Endothelial cell of umbilical vein (primary cell): Measurements from ENCODE around the gene DDA1.

Experiments used
- GATA2 ChIP-seq: IDR thresholded peaks from 2 replicates; pipeline ENCODE4 v1.7.0; 2011; ENCODE audit warnings: low read depth, mild to moderate bottlenecking, moderate library complexity, mixed read lengths, low read length; ENCODE audit not compliant: insufficient read length, insufficient read depth
- POLR2A ChIP-seq: IDR thresholded peaks from 2 replicates; pipeline ENCODE4 v1.6.1; 2012; ENCODE audit warnings: low read depth, mild to moderate bottlenecking, control low read depth, low read length
- TF ChIP-seq, protein P1 (sequence below), 2 donors: IDR thresholded peaks; 1 replicate in 1 of 2; 2 replicates in 1 of 2; pipeline ENCODE4 v1.5.1; 2011; ENCODE audit warnings: low read length in 2 of 2, mild to moderate bottlenecking in 2 of 2, moderate library complexity in 2 of 2, control low read depth in 1 of 2, inconsistent platforms in 1 of 2, low read depth in 1 of 2; ENCODE audit not compliant: insufficient read depth in 1 of 2; ENCODE audit errors: extremely low read depth in 1 of 2
- TF ChIP-seq, protein P2 (sequence below): IDR thresholded peaks from 2 replicates; pipeline ENCODE4 v1.6.1; 2011; ENCODE audit not compliant: insufficient read depth, insufficient read length

DNA sequence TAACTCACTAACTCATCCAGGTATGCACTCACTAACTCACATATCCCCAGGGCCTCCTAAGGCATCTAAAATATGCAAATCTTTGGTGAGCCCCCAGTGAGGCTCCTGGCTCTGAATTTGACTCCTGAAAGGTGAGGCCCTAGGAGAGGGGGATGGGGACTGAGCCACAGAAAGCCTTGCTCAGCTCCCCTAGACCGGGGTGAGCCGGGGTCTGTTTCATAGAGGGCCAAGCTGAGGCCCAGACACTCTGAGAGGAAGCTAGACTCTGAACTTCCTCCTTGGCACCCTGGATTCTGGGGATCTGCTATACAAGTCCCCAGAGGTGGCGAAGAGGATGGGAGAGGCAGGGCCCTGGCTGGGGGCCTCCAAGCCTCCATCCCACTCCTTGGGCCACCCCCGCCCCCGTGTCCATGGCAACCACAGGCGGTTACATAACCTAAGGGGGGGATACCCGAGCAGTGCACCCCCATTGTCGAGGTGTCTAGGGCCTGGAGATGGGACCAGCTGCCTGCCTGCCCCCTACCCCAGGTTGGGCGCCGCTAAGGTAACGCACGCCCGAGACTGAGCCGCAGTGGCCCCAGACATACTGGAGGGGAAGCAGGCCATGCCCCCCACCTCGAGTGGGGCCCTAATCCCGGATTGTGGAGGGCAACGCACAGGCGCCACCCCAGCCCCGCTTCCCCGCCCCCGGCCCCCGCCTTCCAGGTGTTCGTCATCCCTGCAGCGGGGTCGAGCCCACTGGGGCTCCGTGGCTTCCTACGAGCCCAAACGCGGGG lies 6.8 kb upstream of the DDA1 start:
- TF ChIP-seq, protein P1, sequence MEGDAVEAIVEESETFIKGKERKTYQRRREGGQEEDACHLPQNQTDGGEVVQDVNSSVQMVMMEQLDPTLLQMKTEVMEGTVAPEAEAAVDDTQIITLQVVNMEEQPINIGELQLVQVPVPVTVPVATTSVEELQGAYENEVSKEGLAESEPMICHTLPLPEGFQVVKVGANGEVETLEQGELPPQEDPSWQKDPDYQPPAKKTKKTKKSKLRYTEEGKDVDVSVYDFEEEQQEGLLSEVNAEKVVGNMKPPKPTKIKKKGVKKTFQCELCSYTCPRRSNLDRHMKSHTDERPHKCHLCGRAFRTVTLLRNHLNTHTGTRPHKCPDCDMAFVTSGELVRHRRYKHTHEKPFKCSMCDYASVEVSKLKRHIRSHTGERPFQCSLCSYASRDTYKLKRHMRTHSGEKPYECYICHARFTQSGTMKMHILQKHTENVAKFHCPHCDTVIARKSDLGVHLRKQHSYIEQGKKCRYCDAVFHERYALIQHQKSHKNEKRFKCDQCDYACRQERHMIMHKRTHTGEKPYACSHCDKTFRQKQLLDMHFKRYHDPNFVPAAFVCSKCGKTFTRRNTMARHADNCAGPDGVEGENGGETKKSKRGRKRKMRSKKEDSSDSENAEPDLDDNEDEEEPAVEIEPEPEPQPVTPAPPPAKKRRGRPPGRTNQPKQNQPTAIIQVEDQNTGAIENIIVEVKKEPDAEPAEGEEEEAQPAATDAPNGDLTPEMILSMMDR (IDR thresholded peaks at IDR 0.05; ENCODE audit: extremely low read depth in 1 of 2, insufficient read depth in 1 of 2, low read depth in 1 of 2, low read length in 2 of 2) = no peak
- no peak for TF ChIP-seq POLR2A
- TF ChIP-seq, protein P2, sequence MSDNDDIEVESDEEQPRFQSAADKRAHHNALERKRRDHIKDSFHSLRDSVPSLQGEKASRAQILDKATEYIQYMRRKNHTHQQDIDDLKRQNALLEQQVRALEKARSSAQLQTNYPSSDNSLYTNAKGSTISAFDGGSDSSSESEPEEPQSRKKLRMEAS = no peak
- no peak for TF ChIP-seq GATA2
